DOHH2 (cell line): ENCODE data around the gene CAPZB.

Experiments used
- H3F3A ChIP-seq: fragments of 200-600 bp; sonication (generic), shearing (Covaris generic); 2 replicates; pipeline ENCODE4 v1.6.0; 2016; ENCODE audit warnings: antibody characterized with exemption, mild to moderate bottlenecking; ENCODE audit not compliant: control insufficient read depth, insufficient read depth
- H3K27ac ChIP-seq: fragments of 200-600 bp; sonication (generic); 2 replicates; pipeline ENCODE4 v1.5.1; 2014; ENCODE audit warnings: low read depth, mild to moderate bottlenecking, low read length, moderate library complexity
- H3K27me3 ChIP-seq: fragments of 200-600 bp; sonication (generic); 2 replicates; pipeline ENCODE4 v1.6.1; 2014; ENCODE audit warnings: mild to moderate bottlenecking, low read length, mixed read lengths; ENCODE audit not compliant: control insufficient read depth
- H3K36me3 ChIP-seq: fragments of 200-600 bp; sonication (generic); 2 replicates; pipeline ENCODE4 v1.6.1; 2014; ENCODE audit warnings: mild to moderate bottlenecking, low read length, moderate library complexity, mixed read lengths; ENCODE audit not compliant: control insufficient read depth
- H3K4me1 ChIP-seq: fragments of 200-600 bp; sonication (generic); 2 replicates; pipeline ENCODE4 v1.6.1; 2014; ENCODE audit warnings: mild to moderate bottlenecking, low read length, mixed read lengths; ENCODE audit not compliant: control insufficient read depth
- H3K4me2 ChIP-seq: fragments of 200-600 bp; sonication (generic); 2 replicates; pipeline ENCODE4 v1.6.0; 2014; ENCODE audit warnings: mild to moderate bottlenecking, low read length, moderate library complexity
- H3K4me3 ChIP-seq: fragments of 200-600 bp; sonication (generic); 2 replicates; pipeline ENCODE4 v1.5.1; 2014; ENCODE audit warnings: mild to moderate bottlenecking, low read length, mixed read lengths
- H3K79me2 ChIP-seq: fragments of 200-600 bp; sonication (generic); 2 replicates; pipeline ENCODE4 v1.6.1; 2014; ENCODE audit warnings: mild to moderate bottlenecking, low read length, mixed read lengths; ENCODE audit not compliant: control insufficient read depth
- H3K9me2 ChIP-seq: fragments of 200-600 bp; sonication (generic); replicated peaks from 2 replicates; pipeline ENCODE4 v1.6.1; 2014; ENCODE audit warnings: mild to moderate bottlenecking, low read length, mixed read lengths; ENCODE audit not compliant: control insufficient read depth
- H3K9me3 ChIP-seq: fragments of 200-600 bp; sonication (generic); 2 replicates; pipeline ENCODE4 v1.6.1; 2014; ENCODE audit warnings: antibody characterized with exemption, low read length, mixed read lengths; ENCODE audit not compliant: control insufficient read depth, insufficient read depth
- H4K20me1 ChIP-seq: fragments of 200-600 bp; sonication (generic); 2 replicates; pipeline ENCODE4 v1.6.0; 2014; ENCODE audit warnings: low read depth, mild to moderate bottlenecking, antibody characterized with exemption, low read length, moderate library complexity; ENCODE audit not compliant: control insufficient read depth, insufficient read depth
- CTCF ChIP-seq: fragments of 200-600 bp; sonication (generic); IDR thresholded peaks from one replicate; pipeline ENCODE4 v1.5.1; 2014; ENCODE audit warnings: antibody characterized with exemption, mild to moderate bottlenecking, low read depth, low read length; ENCODE audit not compliant: poor library complexity, severe bottlenecking
- EZH2phosphoT487 ChIP-seq: fragments of 200-600 bp; sonication (generic); IDR thresholded peaks from 2 replicates; pipeline ENCODE4 v1.6.1; 2017; ENCODE audit warnings: borderline replicate concordance, mild to moderate bottlenecking, antibody characterized with exemption, low read length, moderate library complexity, mixed read lengths

Gene CAPZB

GRCh38 chr1:19360843-19361610 is 124.3 kb downstream of the CAPZB start:
- Histone ChIP-seq H3K4me2 (no peak overlapping the region), H3K27ac (no peak overlapping the region), H3K4me3 (no peak overlapping the region), H4K20me1 (no peaks in the 10 kb centered on the region), H3K9me3 (no peaks in the 10 kb centered on the region), H3K4me1 (no peaks in the 10 kb centered on the region), H3K36me3 (peaks cover 9% of the 10 kb centered on the region; the same call in 1 of the 2 replicates), H3K79me2 (no peaks in the 10 kb centered on the region), H3K9me2 (no peaks in the 10 kb centered on the region), H3K27me3 (no peaks in the 10 kb centered on the region), H3F3A (no peaks in the 10 kb centered on the region)
- TF ChIP-seq EZH2phosphoT487: no peak
- TF ChIP-seq CTCF: no peak

- H3K4me3 ChIP-seq: no peak overlapping the region
- no peaks in the 10 kb centered on the region for H4K20me1 ChIP-seq
- no peaks in the 10 kb centered on the region for H3F3A ChIP-seq
- no peaks in the 10 kb centered on the region for H3K9me2 ChIP-seq
- no peak overlapping the region for H3K4me2 ChIP-seq
- H3K9me3 ChIP-seq: no peaks in the 10 kb centered on the region
- TF ChIP-seq CTCF (no peak), EZH2phosphoT487 (no peak)
- peaks cover 13% of the 10 kb centered on the region; the same call in 1 of the 2 replicates for H3K36me3 ChIP-seq
- no peaks in the 10 kb centered on the region for H3K79me2 ChIP-seq
- no peaks in the 10 kb centered on the region for H3K27me3 ChIP-seq
- H3K4me1 ChIP-seq: no peaks in the 10 kb centered on the region
- no peak overlapping the region for H3K27ac ChIP-seq
Measured at GRCh38 chr1:19360432-19360831, 124.9 kb downstream of the CAPZB start.

- H3K27ac ChIP-seq: no peak overlapping the region
- H3K9me2 ChIP-seq: no peaks in the 10 kb centered on the region
- no peaks in the 10 kb centered on the region for H3K4me1 ChIP-seq
- H3K36me3 ChIP-seq: peaks cover 13% of the 10 kb centered on the region; the same call in 1 of the 2 replicates
- no peak overlapping the region for H3K4me3 ChIP-seq
- no peaks in the 10 kb centered on the region for H3F3A ChIP-seq
- no peaks in the 10 kb centered on the region for H3K27me3 ChIP-seq
- no peaks in the 10 kb centered on the region for H3K79me2 ChIP-seq
- TF ChIP-seq CTCF: no peak
- TF ChIP-seq EZH2phosphoT487: no peak
- H3K4me2 ChIP-seq: no peak overlapping the region
- H4K20me1 ChIP-seq: no peaks in the 10 kb centered on the region
- no peaks in the 10 kb centered on the region for H3K9me3 ChIP-seq
Measured at GRCh38 chr1:19360016-19360415, 125.3 kb downstream of the CAPZB start.
